HepG2 (cell line): Measurements from ENCODE around the gene PRKCG. TPM values are rescaled to one million over a fixed set of nuclear protein-coding genes. Genes with fewer than 3 reads are reported as not detected.
A peak's percentile ranks its signal among the peaks of the same experiment; 100 is the strongest.

Experiments
- ATAC-seq: fragments of 200-7000 bp; cut with Tn5 transposase; 3 replicates; pipeline ENCODE4 v1.9.1; 2020; ENCODE audit warnings: mild to moderate bottlenecking, moderate library complexity
- BruUV-seq: library from RNA; stranded (reverse); fragments of 400-500 nt; replicated peaks from 2 replicates; lab custom pipeline; 2021; lab: Mats Ljungman, UMichigan
- CTCF ChIA-PET: fragments of 300-600 bp; formaldehyde crosslinking; extraction: SDS; loops from one replicate; lab custom pipeline; 2021; ENCODE audit warnings: low total read pairs, inconsistent platforms, low intra/inter-chr PET ratio; lab: Yijun Ruan, JAX
- POLR2A ChIA-PET: fragments of 350-600 bp; sonication (Branson Sonifier 250); formaldehyde crosslinking; loops from one replicate; lab custom pipeline; 2020; ENCODE audit warnings: antibody characterized with exemption, inconsistent platforms; lab: Yijun Ruan, JAX
- DNase-seq: peaks from one replicate; pipeline ENCODE4 v3.0.0-alpha.2; 2015; ENCODE audit warnings: low spot score
- FAIRE-seq: peaks from 3 replicates; lab custom pipeline; 2011; peaks lifted over from hg19 to GRCh38; lab: Jason Lieb, UNC
- H2AFZ ChIP-seq: one replicate; pipeline ENCODE4 v1.6.1; 2011; ENCODE audit warnings: low read length, inconsistent platforms
- H3K27ac ChIP-seq: fragments of 300-600 bp; 3 replicates; pipeline ENCODE4 v1.8.0; 2011; ENCODE audit warnings: mixed run types, mild to moderate bottlenecking, mixed read lengths, low read length, inconsistent platforms; ENCODE audit not compliant: insufficient read depth; ENCODE audit errors: extremely low read length
- H3K27me3 ChIP-seq, 2 experiments: fragments of 200-600 bp in 1 of 2; 2 replicates in 1 of 2; 3 replicates in 1 of 2; pipeline versions ENCODE4 v1.6.0 to v1.8.0; 2011; ENCODE audit warnings: low read length in 2 of 2, mild to moderate bottlenecking in 2 of 2, moderate library complexity in 2 of 2, inconsistent platforms in 1 of 2; ENCODE audit not compliant: insufficient read depth in 2 of 2, control insufficient read depth in 1 of 2
- H3K36me3 ChIP-seq, 2 experiments: fragments of 200-600 bp in 1 of 2; replicated peaks in 1 of 2; 2 replicates in 1 of 2; 3 replicates in 1 of 2; pipeline versions ENCODE4 v1.5.1 to v1.8.0; 2011; ENCODE audit warnings: low read length in 2 of 2, inconsistent platforms in 1 of 2; ENCODE audit not compliant: insufficient read depth in 2 of 2, control insufficient read depth in 1 of 2
- H3K4me1 ChIP-seq: 2 replicates; pipeline ENCODE4 v1.5.1; 2012; ENCODE audit warnings: low read length, inconsistent platforms; ENCODE audit not compliant: insufficient read depth
- H3K4me2 ChIP-seq: 2 replicates; pipeline ENCODE4 v1.6.0; 2011; ENCODE audit warnings: low read depth, low read length, inconsistent platforms
- H3K4me3 ChIP-seq, 3 experiments: fragments of 200-600 bp in 1 of 3; sonication (generic), shearing (Covaris generic) in 1 of 3; replicated peaks in 1 of 3; 2 replicates each; pipeline ENCODE4 v1.5.1; 2011 to 2016; ENCODE audit warnings: low read length in 3 of 3, inconsistent platforms in 2 of 3, low read depth in 2 of 3, mild to moderate bottlenecking in 2 of 3, control low read depth in 1 of 3, mixed read lengths in 1 of 3; ENCODE audit not compliant: insufficient read depth in 1 of 3
- H3K79me2 ChIP-seq: one replicate; pipeline ENCODE4 v1.6.1; 2011; ENCODE audit warnings: low read length, inconsistent platforms; ENCODE audit not compliant: insufficient read depth
- H3K9ac ChIP-seq: 2 replicates; pipeline ENCODE4 v1.6.0; 2011; ENCODE audit warnings: mild to moderate bottlenecking, low read depth, low read length, inconsistent platforms; ENCODE audit not compliant: insufficient read depth
- H3K9me3 ChIP-seq: 2 replicates; pipeline ENCODE4 v1.5.1; 2012; ENCODE audit warnings: mild to moderate bottlenecking, low read length
- H4K20me1 ChIP-seq: 2 replicates; pipeline ENCODE4 v1.6.0; 2011; ENCODE audit warnings: inconsistent platforms, mild to moderate bottlenecking, low read length, moderate library complexity; ENCODE audit not compliant: insufficient read depth
- ASH2L ChIP-seq: fragments of 300-600, 200-600 bp; sonication (generic); IDR thresholded peaks from 2 replicates; pipeline ENCODE4 v1.7.0; 2017; ENCODE audit warnings: low read depth, mild to moderate bottlenecking, moderate library complexity, mixed read lengths, low read length; ENCODE audit not compliant: insufficient read length
- EZH2 ChIP-seq: conservative IDR thresholded peaks from 2 replicates; pipeline ENCODE4 v1.6.1; 2012; ENCODE audit warnings: mild to moderate bottlenecking, low read depth, low read length, moderate library complexity
- FOSL1 ChIP-seq: sonication (generic); formaldehyde crosslinking; IDR thresholded peaks from 2 replicates; pipeline ENCODE4 v1.9.0; 2021; ENCODE audit warnings: missing genetic modification reagents, borderline replicate concordance
- HNRNPLL ChIP-seq: fragments of 200-400 bp; formaldehyde crosslinking; IDR thresholded peaks from 2 replicates; pipeline ENCODE4 v1.6.1; 2017; ENCODE audit warnings: mild to moderate bottlenecking, low read depth, low read length; ENCODE audit not compliant: poor library complexity, severe bottlenecking
- MBNL3 ChIP-seq: fragments of 250-450 bp; sonication (Bioruptor Pico); conservative IDR thresholded peaks from 2 replicates; pipeline ENCODE4 v1.8.0; 2022; ENCODE audit warnings: mild to moderate bottlenecking, inconsistent platforms
- MEIS2 ChIP-seq: sonication (generic); formaldehyde crosslinking; IDR thresholded peaks from 2 replicates; pipeline ENCODE4 v1.9.0; 2021; ENCODE audit warnings: mild to moderate bottlenecking, missing genetic modification reagents
- MTF2 ChIP-seq: sonication (generic); formaldehyde crosslinking; IDR thresholded peaks from 2 replicates; pipeline ENCODE4 v1.5.0; 2020; ENCODE audit warnings: missing genetic modification reagents, borderline replicate concordance
- YEATS4 ChIP-seq: sonication (generic); formaldehyde crosslinking; IDR thresholded peaks from 2 replicates; pipeline ENCODE4 v1.4.0; 2020; ENCODE audit warnings: missing genetic modification reagents, borderline replicate concordance
- ZNF792 ChIP-seq: IDR thresholded peaks from 2 replicates; pipeline ENCODE4 v1.6.1; 2016
- ZNF883 ChIP-seq: sonication (generic); formaldehyde crosslinking; IDR thresholded peaks from 2 replicates; pipeline ENCODE4 v1.5.1; 2020; ENCODE audit warnings: mild to moderate bottlenecking, missing genetic modification reagents; ENCODE audit errors: not compliant biosample characterization
- WGBS: methylation state at CpG from one replicate; pipeline ENCODE4 v1.1.6; 2017; ENCODE audit warnings: low lambda C conversion rate; 5-methylcytosine and 5-hydroxymethylcytosine counted together
- in situ Hi-C: cut with HindIII; loops from 2 replicates; pipeline ENCODE4 v1.10.0; 2017; ENCODE audit warnings: low pct_unique_long_range_greater_than_20kb; ENCODE audit not compliant: extremely low pct_ligation_motif_present
- intact Hi-C: fragments of 100-400 bp; cut with micrococcal nuclease; formaldehyde crosslinking; loops from one replicate; pipeline ENCODE4 v1.10.0; 2022; ENCODE audit not compliant: unreplicated experiment
- polyA plus RNA-seq, 8 experiments: library from polyadenylated mRNA; depleted of rRNA in 3 of 8; stranded (reverse) in 7 of 8; unstranded in 1 of 8; fragments of >200 nt; fragmentation: Illumina TruSeq in 4 of 8; extraction: Trizol in 4 of 8; gene quantifications; 2 replicates each; pipeline versions ENCODE4 v1.2.1 to v1.2.3, GENCODE V29; 2011 to 2016; ENCODE audit warnings: low read depth in 4 of 8, missing spikeins in 1 of 8, mixed read lengths in 1 of 8; ENCODE audit not compliant: insufficient read depth in 1 of 8
- total RNA-seq, 5 experiments: library from RNA; depleted of rRNA; stranded (reverse); fragments of >200 nt; fragmentation: Illumina TruSeq; extraction: Trizol; gene quantifications; 2 replicates each; pipeline ENCODE4 v1.2.3, GENCODE V29; 2016; ENCODE audit warnings: low read depth in 1 of 5
- TF ChIP-seq, protein P1 (sequence below): sonication (generic); formaldehyde crosslinking; IDR thresholded peaks from 2 replicates; pipeline ENCODE4 v1.5.0; 2020; ENCODE audit warnings: mild to moderate bottlenecking, missing genetic modification reagents, moderate library complexity
- TF ChIP-seq, protein P2 (sequence below): sonication (generic); formaldehyde crosslinking; IDR thresholded peaks from 2 replicates; pipeline ENCODE4 v1.4.0; 2020; ENCODE audit warnings: mild to moderate bottlenecking, missing genetic modification reagents
- TF ChIP-seq, protein P3 (sequence below): sonication (generic); formaldehyde crosslinking; IDR thresholded peaks from 2 replicates; pipeline ENCODE4 v1.4.0; 2020; ENCODE audit warnings: missing genetic modification reagents, borderline replicate concordance

The PRKCG gene
- total and polyA plus RNA-seq, 2 of the 13 experiments (the other 11 are each of a cell fraction or from before 2014, with no cell fraction given), result 0.02 to 0.03 TPM

DNA sequence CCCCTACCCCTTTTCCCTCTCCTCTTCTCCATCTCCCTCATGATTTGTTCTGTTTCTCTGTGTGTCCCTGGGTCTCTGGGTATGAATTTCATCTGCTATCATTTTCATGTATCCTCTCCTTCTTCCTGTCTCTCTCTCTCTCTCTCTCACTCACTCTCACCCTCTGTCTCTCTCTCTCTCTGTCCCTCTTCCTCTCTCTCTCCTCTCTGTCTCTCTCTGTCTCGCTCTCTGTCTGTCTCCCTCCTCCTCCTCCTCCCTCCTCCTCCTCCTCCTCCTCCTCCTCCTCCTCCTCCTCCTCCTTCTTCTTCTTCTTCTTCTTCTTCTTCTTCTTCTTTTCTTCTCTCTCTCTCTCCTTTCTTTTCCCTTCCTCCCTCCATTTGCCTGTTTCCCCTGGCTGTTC lies 23.8 kb downstream of the PRKCG start (continued):
- TF ChIP-seq ZNF792 (CRISPR knock-in tag), result no peak
- TF ChIP-seq FOSL1 (CRISPR knock-in tag), result no peak
- no peak for TF ChIP-seq YEATS4 (CRISPR knock-in tag)

DNA sequence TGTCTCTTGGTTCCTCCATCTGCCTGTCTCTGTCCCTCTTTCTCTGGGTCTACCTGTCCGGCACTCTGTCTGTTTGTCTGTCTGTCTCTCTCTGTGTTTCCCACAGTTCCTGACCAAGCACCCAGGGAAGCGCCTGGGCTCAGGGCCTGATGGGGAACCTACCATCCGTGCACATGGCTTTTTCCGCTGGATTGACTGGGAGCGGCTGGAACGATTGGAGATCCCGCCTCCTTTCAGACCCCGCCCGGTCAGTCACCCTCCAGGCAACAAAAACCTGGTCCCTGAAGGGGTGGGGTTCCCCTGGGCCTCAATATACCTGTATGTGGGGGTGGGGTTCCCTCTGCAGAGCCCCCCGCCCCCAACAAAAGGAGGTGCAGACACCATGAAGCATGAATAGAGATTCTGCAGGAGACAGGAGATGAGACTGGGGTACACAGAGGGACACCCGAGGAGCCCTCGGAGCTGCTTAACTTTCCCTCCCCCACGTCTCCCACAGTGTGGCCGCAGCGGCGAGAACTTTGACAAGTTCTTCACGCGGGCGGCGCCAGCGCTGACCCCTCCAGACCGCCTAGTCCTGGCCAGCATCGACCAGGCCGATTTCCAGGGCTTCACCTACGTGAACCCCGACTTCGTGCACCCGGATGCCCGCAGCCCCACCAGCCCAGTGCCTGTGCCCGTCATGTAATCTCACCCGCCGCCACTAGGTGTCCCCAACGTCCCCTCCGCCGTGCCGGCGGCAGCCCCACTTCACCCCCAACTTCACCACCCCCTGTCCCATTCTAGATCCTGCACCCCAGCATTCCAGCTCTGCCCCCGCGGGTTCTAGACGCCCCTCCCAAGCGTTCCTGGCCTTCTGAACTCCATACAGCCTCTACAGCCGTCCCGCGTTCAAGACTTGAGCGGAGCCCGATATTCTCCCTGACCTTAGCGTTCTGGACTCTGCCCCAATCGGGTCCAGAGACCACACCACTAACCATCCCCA lies 24.5 kb downstream of the PRKCG start:
- WGBS, result 17% methylated on average over 22 of the region's 48 CpGs
- Histone ChIP-seq H3K4me2 (no peak overlapping the region), H3K9me3 (no peaks in the 10 kb centered on the region), H3K4me1 (no peaks in the 10 kb centered on the region), H3K4me3 (no peak overlapping the region), H3K36me3 (no peaks in the 10 kb centered on the region), H4K20me1 (peaks cover 7% of the 10 kb centered on the region; the same call in 1 of the 2 replicates), H3K9ac (no peak overlapping the region), H3K79me2 (no peaks in the 10 kb centered on the region), H3K27ac (no peak overlapping the region), H2AFZ (no peak overlapping the region), H3K27me3 (peaks cover 13 to 35% of the 10 kb centered on the region in 2 experiments)
- no peak for FAIRE-seq
- BruUV-seq, result no TSS peak
- intact Hi-C loops (loop anchor here (5.0 kb wide), 1 partner anchor 116 kb away; no protein-coding TSS in a partner anchor), in situ Hi-C loops (loop anchor here (10.0 kb wide), 1 partner anchor 118 kb away; no protein-coding TSS in a partner anchor)
- DNase-seq, result no peak
- POLR2A ChIA-PET, result no interaction called here
- CTCF ChIA-PET, result interaction anchor here (1.9 kb wide), 1 partner anchor 124 kb away, joined by 13 read pairs; no protein-coding TSS in a partner anchor
- ATAC-seq, result peak; percentile 69
- TF ChIP-seq EZH2 (0 out of 2 replicates have a peak, but pooled peaks have one; percentile 55), MEIS2 (CRISPR knock-in tag) (no peak), MBNL3 (CRISPR knock-in tag) (no peak), ASH2L (no peak), ZNF883 (peak; percentile 55), MTF2 (CRISPR knock-in tag) (0 out of 2 replicates have a peak, but pooled peaks have one; percentile 36), HNRNPLL (peak; percentile 18)
- TF ChIP-seq, protein P1, sequence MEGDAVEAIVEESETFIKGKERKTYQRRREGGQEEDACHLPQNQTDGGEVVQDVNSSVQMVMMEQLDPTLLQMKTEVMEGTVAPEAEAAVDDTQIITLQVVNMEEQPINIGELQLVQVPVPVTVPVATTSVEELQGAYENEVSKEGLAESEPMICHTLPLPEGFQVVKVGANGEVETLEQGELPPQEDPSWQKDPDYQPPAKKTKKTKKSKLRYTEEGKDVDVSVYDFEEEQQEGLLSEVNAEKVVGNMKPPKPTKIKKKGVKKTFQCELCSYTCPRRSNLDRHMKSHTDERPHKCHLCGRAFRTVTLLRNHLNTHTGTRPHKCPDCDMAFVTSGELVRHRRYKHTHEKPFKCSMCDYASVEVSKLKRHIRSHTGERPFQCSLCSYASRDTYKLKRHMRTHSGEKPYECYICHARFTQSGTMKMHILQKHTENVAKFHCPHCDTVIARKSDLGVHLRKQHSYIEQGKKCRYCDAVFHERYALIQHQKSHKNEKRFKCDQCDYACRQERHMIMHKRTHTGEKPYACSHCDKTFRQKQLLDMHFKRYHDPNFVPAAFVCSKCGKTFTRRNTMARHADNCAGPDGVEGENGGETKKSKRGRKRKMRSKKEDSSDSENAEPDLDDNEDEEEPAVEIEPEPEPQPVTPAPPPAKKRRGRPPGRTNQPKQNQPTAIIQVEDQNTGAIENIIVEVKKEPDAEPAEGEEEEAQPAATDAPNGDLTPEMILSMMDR, result peak; percentile 80
- TF ChIP-seq, protein P2, sequence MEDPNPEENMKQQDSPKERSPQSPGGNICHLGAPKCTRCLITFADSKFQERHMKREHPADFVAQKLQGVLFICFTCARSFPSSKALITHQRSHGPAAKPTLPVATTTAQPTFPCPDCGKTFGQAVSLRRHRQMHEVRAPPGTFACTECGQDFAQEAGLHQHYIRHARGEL (CRISPR knock-in tag), result peak; percentile 94; the same call in 1 of the 2 replicates
- TF ChIP-seq, protein P3, sequence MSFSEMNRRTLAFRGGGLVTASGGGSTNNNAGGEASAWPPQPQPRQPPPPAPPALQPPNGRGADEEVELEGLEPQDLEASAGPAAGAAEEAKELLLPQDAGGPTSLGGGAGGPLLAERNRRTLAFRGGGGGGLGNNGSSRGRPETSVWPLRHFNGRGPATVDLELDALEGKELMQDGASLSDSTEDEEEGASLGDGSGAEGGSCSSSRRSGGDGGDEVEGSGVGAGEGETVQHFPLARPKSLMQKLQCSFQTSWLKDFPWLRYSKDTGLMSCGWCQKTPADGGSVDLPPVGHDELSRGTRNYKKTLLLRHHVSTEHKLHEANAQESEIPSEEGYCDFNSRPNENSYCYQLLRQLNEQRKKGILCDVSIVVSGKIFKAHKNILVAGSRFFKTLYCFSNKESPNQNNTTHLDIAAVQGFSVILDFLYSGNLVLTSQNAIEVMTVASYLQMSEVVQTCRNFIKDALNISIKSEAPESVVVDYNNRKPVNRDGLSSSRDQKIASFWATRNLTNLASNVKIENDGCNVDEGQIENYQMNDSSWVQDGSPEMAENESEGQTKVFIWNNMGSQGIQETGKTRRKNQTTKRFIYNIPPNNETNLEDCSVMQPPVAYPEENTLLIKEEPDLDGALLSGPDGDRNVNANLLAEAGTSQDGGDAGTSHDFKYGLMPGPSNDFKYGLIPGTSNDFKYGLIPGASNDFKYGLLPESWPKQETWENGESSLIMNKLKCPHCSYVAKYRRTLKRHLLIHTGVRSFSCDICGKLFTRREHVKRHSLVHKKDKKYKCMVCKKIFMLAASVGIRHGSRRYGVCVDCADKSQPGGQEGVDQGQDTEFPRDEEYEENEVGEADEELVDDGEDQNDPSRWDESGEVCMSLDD (CRISPR knock-in tag), result peak; percentile 26; the same call in 1 of the 2 replicates
